Measurements from ENCODE around the gene GLYR1. TPM values are rescaled to one million over a fixed set of nuclear protein-coding genes. Genes with fewer than 3 reads are reported as not detected.
A peak's percentile ranks its signal among the peaks of the same experiment; 100 is the strongest.

GLYR1 gene
- total RNA-seq, 1 experiment from 2014 or later = 45.2 TPM

DNA sequence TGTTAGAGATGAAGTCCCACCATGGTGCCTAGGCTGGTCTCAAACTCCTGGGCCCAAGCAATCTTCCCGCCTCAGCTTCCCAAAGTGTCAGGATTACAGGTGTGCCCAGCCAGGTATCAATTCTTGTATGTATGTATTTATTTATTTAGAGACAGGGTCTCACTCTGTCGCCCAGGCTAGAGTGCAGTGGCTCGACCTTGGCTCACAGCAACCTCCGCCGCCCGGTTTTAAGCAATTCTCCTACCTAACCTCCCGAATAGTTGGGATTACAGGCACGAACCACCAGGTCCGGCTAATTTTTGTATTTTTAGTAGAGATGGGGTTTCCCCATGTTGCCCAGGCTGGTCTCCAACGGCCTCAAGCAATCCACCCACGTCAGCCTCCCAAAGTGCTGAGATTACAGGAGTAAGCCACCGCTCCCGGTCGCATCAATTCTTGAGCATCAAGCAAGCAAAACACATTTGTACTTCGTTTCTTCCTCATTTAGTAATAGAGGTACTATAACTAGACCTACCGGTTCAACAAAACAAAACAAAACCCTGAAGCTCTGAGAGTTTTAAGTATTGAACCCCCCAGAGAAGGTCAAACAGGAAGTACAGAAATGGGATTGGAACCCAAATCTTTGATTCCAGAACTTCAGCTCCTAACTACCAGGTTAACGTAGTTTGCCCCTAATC is 79.1 kb downstream of the GLYR1 start:
- H3K9me3 ChIP-seq = no peaks in the 10 kb centered on the region
- peak overlapping the region; percentile 99 for H3K4me3 ChIP-seq
- peak; percentile 48 for DNase-seq

DNA sequence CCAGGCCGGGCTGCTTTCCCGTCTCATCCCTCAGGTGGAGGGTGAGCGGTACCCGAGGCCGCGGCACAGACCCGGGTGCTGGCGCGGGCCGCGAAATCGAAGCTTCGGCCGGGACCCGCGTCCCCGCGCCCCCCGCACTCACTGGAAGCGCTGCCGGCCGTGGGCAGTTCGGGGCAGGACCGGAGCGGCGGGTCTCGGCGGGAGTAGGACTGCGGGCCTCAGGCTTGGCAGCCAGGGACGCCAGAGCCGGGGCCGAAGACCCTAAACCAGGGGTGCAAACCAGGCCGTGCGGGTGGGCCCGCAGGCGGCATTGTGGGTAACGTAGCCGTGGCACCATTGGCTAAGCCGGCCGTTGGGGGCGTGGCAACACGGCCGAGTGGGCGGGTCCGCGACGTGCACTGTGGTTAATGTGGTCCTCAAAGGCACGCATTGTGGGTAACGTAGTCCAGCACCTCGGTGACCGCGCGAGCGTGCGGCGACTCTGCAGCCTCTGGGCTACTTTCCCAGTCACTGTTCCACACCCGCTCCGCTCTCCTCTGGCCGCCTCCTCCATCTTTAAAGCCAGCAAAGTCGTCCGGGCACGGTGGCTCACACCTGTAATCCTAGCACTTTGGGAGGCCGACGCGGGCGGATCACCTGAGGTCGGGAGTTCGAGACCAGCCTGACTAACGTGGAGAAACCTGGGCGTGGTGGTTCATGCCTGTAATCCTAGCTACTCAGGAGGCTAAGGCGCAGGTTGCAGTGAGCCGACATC is 80.0 kb downstream of the GLYR1 start, which contains the start of gene ZNF500:
TSS of gene ZNF500 (minus strand) at position 288 of the 754 bp plus-strand sequence. CDS start 1,184 bp downstream, outside the sequence.
- no peaks in the 10 kb centered on the region for H3K9me3 ChIP-seq
- peak; percentile 98 for DNase-seq
- peaks cover 39% of the 10 kb centered on the region for H3K36me3 ChIP-seq
- H3K27me3 ChIP-seq = no peaks in the 10 kb centered on the region
- peak within 1 kb of the TSS; percentile 99 for H3K4me3 ChIP-seq

More for the DNA sequence above, 79.1 kb downstream of the GLYR1 start:
- peaks cover 30% of the 10 kb centered on the region for H3K36me3 ChIP-seq
- no peaks in the 10 kb centered on the region for H3K27me3 ChIP-seq

DNA sequence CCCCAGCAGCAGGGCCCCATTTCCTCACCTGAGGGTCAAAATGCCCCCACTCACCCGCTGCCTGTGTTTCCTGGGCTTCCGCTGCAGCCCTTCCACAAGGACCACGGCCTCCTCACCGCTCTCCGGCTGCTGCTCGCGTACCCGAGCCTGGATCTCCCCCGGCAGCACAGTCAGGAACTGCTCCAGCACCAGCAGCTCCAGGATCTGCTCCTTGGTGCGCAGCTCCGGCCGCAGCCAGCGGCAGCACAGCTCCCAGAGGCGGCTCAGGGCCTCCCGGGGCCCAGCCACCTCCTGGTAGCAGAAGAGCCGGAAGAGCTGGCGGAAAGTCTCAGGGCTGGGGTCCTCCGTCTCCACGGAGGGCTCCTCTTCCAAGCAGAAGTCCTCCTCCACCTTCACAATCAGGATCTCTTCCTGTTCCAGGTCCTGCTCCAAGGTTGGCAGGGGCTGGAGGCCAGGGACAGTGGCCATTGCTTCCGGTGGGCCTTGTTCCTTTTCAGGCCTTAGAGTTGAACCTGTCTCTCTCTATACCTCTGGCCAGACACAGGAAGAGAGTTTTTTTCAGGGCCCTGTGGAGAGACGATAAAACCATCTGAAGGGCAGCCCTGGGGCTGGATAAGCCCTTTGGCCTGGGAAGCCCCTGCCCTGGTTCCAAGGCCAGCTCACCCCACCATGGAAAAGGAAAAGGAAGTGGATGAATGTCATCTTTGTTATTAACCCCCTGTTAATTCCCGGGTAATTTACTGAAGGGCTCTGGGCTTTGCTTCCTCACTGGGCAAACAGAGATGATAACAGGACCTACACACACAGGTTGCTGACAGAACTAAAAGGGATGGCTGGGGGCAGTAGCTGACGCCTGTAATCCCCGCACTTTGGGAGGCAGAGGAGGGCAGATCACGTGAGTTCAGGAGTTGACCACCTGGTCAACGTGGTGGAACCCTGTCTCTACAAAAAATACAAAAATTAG is 81.3 kb downstream of the GLYR1 start:
- Histone ChIP-seq H3K9me3 (no peaks in the 10 kb centered on the region), H3K27me3 (no peaks in the 10 kb centered on the region), H3K4me3 (peak overlapping the region; percentile 99), H3K36me3 (peaks cover 50% of the 10 kb centered on the region)
- no peak for DNase-seq

DNA sequence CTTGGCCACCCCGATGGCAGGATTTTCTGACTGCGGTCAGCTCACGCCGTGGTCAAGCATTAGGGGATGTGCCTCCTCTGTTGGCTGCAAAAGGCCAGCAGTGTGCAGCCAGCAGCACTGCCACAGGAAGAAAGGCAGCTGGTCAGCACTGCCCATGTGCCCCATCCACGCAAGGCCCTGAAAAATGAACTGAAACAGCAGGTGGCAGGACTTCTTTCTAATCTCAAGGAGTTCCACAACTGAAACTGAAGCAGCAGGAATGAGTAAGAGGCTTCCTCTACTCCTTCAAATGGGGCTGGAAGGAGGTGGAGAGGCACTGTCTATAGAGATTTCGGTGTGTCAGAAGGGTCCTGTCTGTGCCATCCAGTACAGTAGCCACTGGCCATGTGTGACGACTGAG is 83.3 kb downstream of the GLYR1 start:
- Histone ChIP-seq H3K36me3 (peaks cover 70% of the 10 kb centered on the region), H3K9me3 (no peaks in the 10 kb centered on the region), H3K4me3 (no peak overlapping the region), H3K27me3 (no peaks in the 10 kb centered on the region)
- DNase-seq = no peak

DNA sequence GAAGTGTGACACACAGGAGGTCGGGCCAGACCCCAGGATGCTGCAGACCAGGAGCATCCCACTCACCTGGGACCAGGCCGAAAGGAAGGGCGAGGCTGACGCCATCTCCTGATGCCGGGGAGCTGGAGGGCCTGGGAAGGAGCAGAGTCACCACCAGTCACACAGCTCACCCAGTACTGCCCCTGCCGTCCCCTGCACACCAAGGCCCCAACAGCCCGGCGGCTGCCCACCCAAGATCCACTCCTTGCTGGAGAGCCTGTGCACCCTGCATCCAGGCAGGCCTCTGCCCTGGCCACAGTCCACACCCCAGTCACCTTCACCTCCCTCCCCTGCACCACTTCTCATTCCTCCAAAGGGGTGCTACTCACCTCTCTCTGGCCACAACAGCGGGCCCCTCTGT is 84.9 kb downstream of the GLYR1 start:
- Histone ChIP-seq H3K27me3 (no peaks in the 10 kb centered on the region), H3K4me3 (no peak overlapping the region), H3K36me3 (peaks cover 84% of the 10 kb centered on the region), H3K9me3 (no peaks in the 10 kb centered on the region)
- DNase-seq = no peak

DNA sequence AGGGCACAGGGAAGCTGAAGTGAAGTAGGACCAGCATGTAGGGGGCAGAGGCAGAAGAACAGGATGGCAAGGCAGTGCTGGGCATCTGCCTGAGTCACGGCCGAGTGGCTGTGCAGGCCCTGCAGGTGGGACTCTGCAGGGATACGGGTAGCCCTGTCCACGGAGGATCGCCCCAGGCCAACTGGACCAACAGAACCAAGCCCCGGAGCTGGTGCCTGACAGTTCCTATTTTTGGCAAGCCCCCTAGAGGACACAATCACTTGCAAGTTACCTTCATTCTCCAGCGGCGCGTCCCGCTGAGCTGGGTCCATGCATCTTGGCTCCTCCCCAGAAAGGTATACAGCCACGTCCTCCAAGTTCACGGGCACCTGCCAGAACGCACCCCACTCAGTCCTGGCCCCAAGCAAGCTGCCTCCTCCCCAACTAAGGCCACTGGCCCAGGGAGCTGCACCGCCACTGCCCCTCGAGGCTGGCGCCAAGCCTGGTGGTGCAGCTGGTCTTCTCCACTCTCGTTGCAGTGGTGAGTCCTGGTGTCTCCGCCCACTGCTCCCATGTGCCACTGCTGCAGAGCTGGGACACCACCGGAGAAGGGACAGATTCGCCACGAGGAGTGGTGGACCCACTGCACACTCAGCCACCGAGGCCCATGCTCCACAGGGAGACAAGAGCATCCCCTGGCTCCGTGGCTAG is 86.7 kb downstream of the GLYR1 start:
- Histone ChIP-seq H3K9me3 (peaks cover under 1% of the 10 kb centered on the region), H3K36me3 (peaks cover 90% of the 10 kb centered on the region), H3K4me3 (no peak overlapping the region), H3K27me3 (no peaks in the 10 kb centered on the region)
- DNase-seq = no peak

DNA sequence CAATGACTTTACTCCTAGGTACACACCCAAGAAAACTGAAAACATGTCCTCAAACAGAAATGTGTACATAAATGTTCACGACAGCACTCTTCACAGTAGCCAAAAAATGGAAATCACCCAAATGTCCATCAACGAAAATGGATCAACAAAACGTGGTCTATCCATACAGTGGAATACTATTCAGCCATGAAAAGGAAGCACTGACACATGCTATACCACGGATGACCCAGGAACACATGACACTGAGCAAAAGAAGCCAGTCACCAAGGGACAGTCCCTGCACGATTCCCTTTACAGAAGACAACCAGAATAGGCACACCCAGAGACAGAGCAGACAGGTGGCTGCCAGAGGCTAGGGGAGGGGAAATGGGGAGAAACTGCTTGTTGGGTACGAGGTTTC is 91.4 kb downstream of the GLYR1 start:
- peaks cover 6% of the 10 kb centered on the region for H3K9me3 ChIP-seq
- no peak overlapping the region for H3K4me3 ChIP-seq
- H3K36me3 ChIP-seq = peaks cover 85% of the 10 kb centered on the region
- DNase-seq = no peak
- no peaks in the 10 kb centered on the region for H3K27me3 ChIP-seq

DNA sequence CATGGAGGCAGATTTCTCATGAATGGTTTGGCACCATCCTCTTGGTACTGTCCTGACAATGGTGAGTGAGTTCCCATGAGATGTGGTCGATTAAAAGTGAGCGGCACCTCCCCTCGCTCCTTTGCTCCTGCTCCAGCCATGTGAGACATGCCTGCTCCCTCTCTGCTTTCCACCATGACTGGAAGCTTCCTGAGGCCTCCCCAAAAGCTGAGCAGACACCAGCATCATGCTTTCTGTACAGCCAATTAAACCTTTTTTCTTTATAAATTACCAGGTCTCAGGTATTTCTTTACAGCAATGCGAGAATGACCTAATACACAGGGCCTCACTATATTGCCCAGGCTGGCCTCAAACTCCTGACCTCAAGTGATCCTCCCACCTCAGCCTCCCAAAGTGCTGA is 92.2 kb downstream of the GLYR1 start:
- H3K9me3 ChIP-seq = peaks cover 6% of the 10 kb centered on the region
- H3K4me3 ChIP-seq = no peak overlapping the region
- peaks cover 79% of the 10 kb centered on the region for H3K36me3 ChIP-seq
- H3K27me3 ChIP-seq = no peaks in the 10 kb centered on the region
- DNase-seq = no peak

DNA sequence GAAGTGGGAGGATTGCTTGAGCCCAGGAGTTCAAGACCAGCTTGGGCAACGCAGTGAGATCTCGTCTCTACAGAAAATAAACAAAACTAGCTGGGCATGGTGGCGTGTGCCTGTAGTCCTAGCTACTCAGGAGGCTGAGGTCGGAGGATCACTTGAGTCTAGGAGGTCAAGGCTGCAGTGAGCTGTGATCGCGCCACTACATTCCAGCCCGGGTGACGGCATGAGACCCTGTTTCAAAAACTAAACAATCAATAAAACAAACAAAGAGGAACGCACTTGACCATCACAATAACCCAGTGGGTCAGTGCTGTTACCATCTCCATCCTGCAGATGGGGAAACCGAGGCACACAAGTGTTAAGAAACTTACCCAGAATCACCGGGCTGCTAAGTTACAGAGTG is 93.9 kb downstream of the GLYR1 start:
- Histone ChIP-seq H3K4me3 (no peak overlapping the region), H3K36me3 (peaks cover 64% of the 10 kb centered on the region), H3K9me3 (peaks cover 6% of the 10 kb centered on the region), H3K27me3 (no peaks in the 10 kb centered on the region)
- no peak for DNase-seq

Other genes with a start within 250 kb of the GLYR1 start
- gene UBALD1, start 232.4 kb downstream of the GLYR1 start, total RNA-seq (2014; rRNA removed; shearing (Covaris generic); ENCODE audit: low replicate concordance) = 18.7 and 29.4 TPM in 2 replicates
- 8.3 and 13.8 TPM in 2 replicates for gene MGRN1, start 222.5 kb downstream of the GLYR1 start, total RNA-seq (2014; rRNA removed; shearing (Covaris generic); ENCODE audit: low replicate concordance)
- 61.9 and 65.8 TPM in 2 replicates for gene NUDT16L1, start 153.7 kb downstream of the GLYR1 start, total RNA-seq (2014; rRNA removed; shearing (Covaris generic); ENCODE audit: low replicate concordance)
- gene ANKS3, start 113.0 kb downstream of the GLYR1 start, total RNA-seq (2014; rRNA removed; shearing (Covaris generic); ENCODE audit: low replicate concordance) = 23.6 and 25.8 TPM in 2 replicates
- 2.8 and 3.4 TPM in 2 replicates for gene DNAAF8, start 112.8 kb downstream of the GLYR1 start, total RNA-seq (2014; rRNA removed; shearing (Covaris generic); ENCODE audit: low replicate concordance)
- gene ZNF500, start 80.1 kb downstream of the GLYR1 start, total RNA-seq (2014; rRNA removed; shearing (Covaris generic); ENCODE audit: low replicate concordance) = 10.4 and 13.3 TPM in 2 replicates
- gene SEPTIN12, start 58.9 kb downstream of the GLYR1 start, total RNA-seq (2014; rRNA removed; shearing (Covaris generic); ENCODE audit: low replicate concordance) = not detected in 2 replicates
- gene SMIM22, start 51.9 kb downstream of the GLYR1 start, total RNA-seq (2014; rRNA removed; shearing (Covaris generic); ENCODE audit: low replicate concordance) = not detected in 2 replicates
- 7.7 and 29.1 TPM in 2 replicates for gene ROGDI, start 44.7 kb downstream of the GLYR1 start, total RNA-seq (2014; rRNA removed; shearing (Covaris generic); ENCODE audit: low replicate concordance)
- gene UBN1, start 193 bp upstream of the GLYR1 start, total RNA-seq (2014; rRNA removed; shearing (Covaris generic); ENCODE audit: low replicate concordance) = 27.3 and 27.7 TPM in 2 replicates
- 0.07 and 0.36 TPM in 2 replicates for gene PPL, start 89.9 kb upstream of the GLYR1 start, total RNA-seq (2014; rRNA removed; shearing (Covaris generic); ENCODE audit: low replicate concordance)
- not detected in 2 replicates for gene SEC14L5, start 111.0 kb upstream of the GLYR1 start, total RNA-seq (2014; rRNA removed; shearing (Covaris generic); ENCODE audit: low replicate concordance)
- 43.8 and 55.4 TPM in 2 replicates for gene NAGPA, start 186.6 kb upstream of the GLYR1 start, total RNA-seq (2014; rRNA removed; shearing (Covaris generic); ENCODE audit: low replicate concordance)
- not detected in 2 replicates for gene C16orf89, start 218.7 kb upstream of the GLYR1 start, total RNA-seq (2014; rRNA removed; shearing (Covaris generic); ENCODE audit: low replicate concordance)
- 30.4 and 53.2 TPM in 2 replicates for gene ALG1, start 224.6 kb upstream of the GLYR1 start, total RNA-seq (2014; rRNA removed; shearing (Covaris generic); ENCODE audit: low replicate concordance)

Data from MG63 (cell line).